SK-MEL-5 (cell line): ENCODE measurements around the gene TSPAN7. TPM values are rescaled to one million over a fixed set of nuclear protein-coding genes. Genes with fewer than 3 reads are reported as not detected.

Experiments
- DNase-seq: peaks from one replicate; pipeline ENCODE4 v3.0.0-alpha.2; 2016; ENCODE audit warnings: low read depth, low spot score
- in situ Hi-C: cut with HindIII; loops from 2 replicates; pipeline ENCODE4 v1.10.0; 2016; ENCODE audit warnings: low sequenced_read_pairs, high pct_unique_total_duplicates, low pct_unique_long_range_greater_than_20kb
- total RNA-seq: library from RNA; depleted of rRNA; stranded (reverse); fragments of >200 nt; shearing (Covaris generic); gene quantifications from 2 replicates; pipeline ENCODE4 v1.2.3, GENCODE V29; 2014

The TSPAN7 gene
- total RNA-seq, 1 experiment from 2014 or later = 0.74 TPM

DNA sequence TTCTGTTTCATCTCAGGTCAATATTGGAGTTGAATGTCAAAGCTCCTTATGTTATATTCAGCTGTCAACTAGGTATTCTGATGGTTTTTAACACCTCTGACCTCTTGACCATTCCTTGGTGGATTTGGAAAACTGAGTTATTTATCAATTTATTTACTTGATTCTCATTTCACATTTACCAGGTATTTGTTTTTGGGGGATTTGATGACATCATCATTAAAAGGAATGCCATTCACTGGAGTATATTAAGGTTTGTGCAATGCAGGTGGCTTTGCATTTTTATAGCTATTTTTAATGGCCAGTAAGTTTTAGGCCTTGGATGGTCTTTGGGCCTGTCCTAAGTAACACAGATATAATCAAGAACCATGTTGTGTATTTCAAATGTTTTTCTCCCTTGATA lies 67.2 kb downstream of the TSPAN7 start:
- in situ Hi-C loops = no loop called here
- DNase-seq = no peak

DNA sequence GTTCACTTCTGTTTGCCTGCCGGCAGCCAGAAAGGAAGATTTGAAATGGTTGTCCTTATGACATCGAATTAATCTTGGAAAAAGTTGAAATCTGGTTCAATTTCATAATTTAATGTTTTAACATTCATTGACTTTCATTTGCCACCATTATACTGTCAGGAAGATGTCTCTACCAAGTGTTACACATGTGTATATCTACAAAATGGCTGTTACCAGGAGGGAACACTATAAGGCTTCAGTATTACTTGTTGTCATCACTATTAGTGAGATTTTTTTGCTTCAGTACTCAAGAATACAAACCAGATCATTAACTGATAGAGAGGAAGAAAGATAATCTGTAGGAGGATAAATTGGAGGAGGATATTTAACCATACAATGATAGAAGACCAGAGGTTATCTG lies 71.2 kb downstream of the TSPAN7 start:
- in situ Hi-C loops = no loop called here
- no peak for DNase-seq

DNA sequence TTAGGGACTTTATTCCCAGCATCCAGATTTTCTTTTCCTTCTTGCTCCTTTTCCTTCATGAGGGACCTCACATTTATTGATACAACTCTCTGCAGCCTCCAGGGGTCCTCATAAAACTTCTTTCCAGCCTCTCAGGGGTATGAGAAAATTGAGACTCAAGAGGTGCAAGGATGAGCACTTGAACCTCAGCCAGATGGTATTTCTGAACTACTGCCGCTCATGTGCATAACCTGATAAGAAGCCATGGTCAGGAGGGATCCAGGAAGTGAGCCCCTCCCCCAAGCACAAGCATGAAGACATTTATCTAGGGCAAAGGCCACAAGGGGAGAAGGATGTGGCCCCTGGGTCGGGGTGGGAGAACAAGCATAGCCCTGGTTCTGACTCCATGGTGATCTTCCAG lies 73.3 kb downstream of the TSPAN7 start:
- in situ Hi-C loops = no loop called here
- DNase-seq = no peak

DNA sequence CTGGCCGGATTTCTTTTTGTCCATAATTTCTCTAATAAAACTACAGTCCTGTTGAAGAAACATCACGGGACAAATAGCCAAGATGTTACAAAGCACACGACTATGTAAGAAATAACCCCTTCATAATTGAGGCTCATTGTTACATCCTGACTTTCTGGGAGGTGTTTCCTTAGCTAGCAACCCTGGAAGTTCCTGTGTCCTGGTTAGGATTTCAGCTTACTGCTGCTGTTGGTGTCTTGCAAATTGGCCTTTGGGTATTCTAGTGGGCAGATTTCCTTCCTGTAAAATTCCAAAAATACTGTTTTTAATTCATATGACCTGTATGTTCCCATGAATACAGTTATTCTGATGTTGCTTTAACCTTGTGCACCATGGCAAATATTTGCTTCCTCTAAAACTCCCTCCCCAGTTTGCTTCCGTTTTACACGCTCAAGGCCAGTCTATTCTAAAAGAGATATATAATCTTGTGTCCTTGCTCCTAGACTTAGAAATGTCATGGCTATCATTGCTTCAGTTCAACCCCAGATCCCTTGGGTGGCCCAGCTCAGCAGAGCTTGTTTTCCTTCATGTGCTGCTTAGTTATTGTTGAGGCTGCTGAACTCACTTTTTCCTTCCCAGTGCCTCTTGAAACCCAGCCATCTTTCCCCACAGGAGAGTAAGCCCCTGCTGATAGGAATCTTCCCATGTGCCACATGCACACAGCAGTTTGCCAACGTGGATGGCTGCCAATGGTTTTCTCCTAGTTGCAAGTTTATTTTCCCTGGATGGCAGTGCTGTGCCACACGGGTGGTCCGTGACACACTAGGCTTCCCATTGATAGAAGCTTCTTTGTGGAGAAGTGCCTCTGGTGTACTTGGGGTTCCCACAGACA lies 75.8 kb downstream of the TSPAN7 start:
- DNase-seq = no peak
- in situ Hi-C loops = no loop called here

DNA sequence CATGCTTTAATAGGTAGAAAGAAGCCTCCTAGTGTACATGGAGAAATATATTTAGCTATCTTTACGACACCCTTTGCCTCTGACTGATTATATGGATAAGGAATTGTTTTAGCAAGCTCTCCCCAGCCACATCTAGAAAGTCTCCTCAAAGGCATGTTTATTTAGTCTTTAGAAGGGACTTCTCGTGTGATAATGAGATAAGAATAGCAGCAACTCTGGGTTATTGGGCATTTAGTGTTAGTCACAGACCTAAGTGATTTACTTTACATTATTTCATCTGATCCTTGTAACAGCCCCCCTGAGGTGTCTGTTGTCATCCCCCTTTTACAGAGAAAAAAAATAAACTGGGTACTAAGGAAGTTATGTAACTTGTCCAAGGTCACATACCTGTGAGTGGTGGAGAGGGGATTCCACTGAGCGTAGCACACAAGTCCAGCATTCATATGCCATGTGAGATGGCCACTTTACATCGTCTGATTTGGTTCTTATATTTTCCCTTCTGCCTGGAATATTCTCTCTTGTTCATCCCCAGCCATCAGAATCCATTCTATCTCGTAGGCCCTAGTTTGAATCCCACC lies 77.7 kb downstream of the TSPAN7 start:
- in situ Hi-C loops = no loop called here
- no peak for DNase-seq

DNA sequence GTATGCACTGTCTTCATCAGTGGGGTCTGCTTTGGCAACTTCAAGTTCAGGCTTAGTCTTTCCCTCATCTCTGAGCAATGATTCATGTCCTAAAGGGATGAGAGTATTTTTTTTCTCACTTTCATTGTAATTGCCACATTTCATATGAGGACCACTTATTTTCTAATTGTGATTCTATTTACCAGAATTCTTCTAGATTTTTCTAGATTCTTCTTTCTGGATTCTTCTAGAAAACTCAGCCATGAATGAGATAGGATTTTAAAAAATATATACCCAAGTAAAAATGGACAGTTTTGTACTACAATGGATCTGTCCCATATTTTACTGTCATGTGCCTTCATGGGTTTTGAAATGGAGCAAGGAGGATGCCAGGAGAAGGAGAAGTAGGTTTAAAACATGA lies 78.4 kb downstream of the TSPAN7 start:
- DNase-seq = no peak
- in situ Hi-C loops = no loop called here

DNA sequence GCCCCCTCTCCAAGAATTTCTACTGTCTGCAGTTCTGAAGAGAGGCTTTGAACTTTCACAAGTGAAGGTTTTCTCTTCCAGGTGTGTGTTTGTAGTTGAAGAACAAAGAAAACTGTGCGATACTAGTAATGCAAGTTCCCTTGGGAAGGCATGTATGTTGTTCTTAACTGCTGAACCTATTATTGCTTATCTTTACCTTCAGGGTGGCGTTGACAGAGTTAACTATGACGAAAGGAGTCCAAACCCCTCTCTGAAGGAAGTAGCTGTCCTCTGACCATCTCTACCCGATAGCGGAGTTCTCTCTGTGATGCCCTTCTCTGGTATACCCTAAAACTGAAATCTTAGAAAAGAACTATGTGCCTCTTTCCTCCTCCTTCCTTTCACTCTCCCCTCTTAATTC lies 79.9 kb downstream of the TSPAN7 start:
- in situ Hi-C loops = no loop called here
- no peak for DNase-seq

DNA sequence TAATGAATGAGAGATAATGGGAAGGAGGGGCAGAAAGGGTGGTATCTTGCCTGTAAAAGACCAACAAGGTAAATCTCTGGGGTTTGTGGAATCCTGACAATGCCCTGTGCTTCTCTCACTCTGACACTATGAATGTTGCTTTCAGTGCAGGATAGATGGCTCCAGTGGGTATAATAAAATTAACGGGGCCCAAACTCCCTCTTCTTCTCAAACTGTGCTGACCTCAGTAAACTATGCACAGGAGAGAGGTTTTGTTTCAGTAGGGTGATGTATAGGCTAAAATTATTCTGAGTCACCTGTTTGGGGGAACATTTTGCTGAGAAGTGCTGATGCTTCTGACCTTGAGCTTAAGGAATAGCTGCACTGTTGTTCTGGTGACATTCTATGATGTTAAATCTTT lies 82.6 kb downstream of the TSPAN7 start:
- DNase-seq = no peak
- in situ Hi-C loops = no loop called here

DNA sequence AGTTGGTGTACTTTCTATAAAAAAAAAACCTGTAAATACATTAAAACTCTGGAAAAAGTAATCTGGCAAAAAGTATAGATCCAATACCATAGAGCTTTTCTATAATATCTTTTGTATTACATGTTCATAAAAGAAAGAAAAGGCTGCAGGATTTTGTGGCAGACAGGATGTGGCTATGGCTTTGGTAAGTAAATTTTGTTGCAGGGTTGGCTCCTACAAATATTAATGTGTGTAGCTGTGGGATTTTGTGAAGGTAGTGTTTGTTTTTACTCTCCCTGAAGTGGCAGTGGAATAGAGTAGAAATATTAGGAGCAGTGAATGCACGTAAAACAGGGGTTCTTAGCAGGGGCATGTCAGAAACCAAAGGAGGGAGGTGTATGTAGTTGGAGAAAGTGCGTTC lies 84.8 kb downstream of the TSPAN7 start:
- in situ Hi-C loops = no loop called here
- DNase-seq = no peak

DNA sequence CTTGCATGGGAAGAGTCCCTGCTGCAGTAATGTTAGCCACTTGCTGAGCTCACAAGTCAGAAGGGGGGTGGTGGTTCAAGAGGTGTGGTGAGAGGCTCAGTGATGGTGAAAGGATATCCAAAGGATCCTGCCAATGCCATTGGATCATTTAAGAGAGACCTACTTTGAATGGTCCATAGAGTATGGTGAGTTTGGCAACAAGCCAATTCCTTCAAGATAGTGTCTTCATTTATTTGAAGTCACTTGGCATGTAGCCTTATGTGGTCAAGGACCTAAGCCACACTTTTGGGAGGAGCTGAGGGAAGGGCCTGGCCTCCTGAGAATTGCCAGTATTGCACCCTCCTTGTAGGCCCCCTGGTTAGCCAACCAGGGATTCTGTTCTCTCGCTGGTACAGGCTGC lies 87.9 kb downstream of the TSPAN7 start:
- DNase-seq = no peak
- in situ Hi-C loops = no loop called here

DNA sequence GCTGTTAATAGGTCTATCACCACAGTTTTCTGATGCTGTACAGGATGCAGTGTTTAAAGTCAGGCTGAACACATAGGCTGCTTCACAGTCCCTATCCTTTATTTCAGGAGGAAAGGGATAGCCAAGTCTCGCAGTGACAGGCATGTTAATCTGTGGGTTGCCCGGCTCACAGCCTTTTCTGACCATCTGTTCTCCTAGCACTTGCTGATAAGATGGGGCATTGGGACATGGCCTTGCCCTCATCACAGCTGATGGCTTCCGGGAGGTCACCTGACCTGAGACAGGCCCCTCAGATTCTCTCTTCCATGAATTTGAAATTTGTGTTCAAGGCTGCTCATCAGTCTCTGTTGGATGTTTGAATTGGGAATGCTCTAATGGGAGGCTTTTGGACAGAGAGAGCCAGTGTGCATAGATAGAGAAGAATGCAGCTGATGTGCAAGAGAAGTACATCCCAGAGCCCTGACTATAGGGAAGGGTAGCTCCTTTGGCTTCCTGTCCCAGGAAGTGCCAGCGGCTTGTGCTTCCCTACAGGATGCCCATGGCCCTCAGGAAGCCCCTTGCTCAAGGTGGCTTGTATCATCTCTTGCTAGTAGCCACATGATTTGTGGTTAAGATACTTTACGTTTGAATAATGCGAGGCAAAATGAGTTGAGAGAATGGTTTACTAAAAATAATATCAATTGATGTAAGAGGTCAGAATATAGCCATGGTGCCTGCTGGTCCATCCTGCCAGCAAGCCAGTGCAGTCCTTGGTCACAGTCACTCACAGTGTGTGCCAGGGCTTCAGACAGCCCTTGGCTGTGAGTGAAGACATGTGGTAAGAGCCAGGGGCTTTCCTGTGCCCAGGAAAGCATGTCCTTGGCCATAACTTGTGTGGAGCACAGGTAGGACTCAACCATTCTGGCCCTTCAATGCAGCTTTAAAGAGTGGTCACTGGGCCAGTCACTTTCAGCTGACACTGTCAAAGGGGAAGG lies 88.6 kb downstream of the TSPAN7 start:
- in situ Hi-C loops = no loop called here
- no peak for DNase-seq

DNA sequence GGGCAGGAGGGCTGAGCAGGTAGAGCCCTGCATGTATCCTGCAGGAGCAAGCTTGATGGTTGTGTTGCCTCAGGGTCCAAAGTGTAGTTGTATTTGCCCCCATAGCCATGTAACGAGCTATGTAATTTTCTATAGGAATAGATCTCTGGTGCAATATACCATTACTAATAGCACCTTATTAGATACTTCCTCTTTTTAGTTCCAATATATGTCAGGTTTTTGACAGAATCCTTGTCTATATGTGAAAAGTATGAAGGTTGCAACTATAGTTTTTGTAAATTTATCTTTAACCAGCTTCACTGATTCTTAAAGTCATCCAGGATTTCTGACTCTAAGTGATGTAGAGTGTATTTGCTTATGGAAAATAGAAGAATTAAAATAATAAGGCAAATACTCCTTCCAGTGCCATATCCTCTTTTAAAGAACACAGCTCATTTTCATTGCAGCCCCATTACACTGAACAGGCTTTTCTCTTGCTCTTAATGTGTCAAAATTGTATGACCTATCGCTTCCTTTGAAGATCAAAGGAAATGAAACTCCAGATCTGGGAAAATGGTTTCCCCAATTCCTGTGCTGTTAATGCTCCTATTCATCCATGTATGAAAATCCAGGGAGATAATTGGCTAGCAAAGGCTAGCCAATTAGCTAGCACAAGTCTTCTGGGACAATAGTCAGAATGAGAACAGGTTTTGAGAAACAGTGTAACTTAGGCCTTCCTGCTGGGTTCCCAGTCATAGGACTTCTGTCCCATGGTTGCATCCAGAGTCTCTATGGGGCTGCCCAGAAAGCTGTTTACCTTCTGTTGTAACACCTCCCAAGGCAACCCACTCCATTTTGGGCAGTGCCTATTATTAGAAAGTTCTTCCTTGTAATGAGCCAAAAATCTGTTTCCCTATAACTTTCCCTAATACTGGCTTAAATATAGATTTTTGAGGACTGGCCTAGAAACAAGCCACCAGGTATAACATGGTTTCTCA lies 90.6 kb downstream of the TSPAN7 start:
- in situ Hi-C loops = no loop called here
- no peak for DNase-seq

DNA sequence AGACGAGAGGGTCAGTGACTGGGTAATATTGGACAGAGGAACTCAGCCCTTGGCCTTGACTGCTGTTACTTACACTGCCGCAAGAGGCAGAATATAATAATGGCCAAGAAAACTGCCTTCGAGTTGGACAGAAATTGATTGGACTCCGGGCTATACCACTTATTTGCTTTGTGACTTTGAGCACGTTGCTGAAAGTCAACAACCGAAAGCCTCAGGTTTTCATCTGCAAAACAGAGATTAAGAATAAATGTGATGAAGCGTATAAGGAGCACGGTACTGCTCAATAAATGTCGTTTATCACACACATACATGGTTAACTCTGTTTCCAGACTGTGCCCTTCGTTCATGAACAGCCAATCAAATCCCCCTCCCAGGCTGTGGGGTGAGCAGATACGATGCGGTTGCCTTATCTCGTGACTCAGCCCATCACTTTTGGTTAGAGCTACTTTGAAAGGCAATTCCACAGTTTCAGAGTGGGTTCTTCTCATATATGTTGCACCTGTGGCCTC lies 91.6 kb downstream of the TSPAN7 start:
- in situ Hi-C loops = no loop called here

DNA sequence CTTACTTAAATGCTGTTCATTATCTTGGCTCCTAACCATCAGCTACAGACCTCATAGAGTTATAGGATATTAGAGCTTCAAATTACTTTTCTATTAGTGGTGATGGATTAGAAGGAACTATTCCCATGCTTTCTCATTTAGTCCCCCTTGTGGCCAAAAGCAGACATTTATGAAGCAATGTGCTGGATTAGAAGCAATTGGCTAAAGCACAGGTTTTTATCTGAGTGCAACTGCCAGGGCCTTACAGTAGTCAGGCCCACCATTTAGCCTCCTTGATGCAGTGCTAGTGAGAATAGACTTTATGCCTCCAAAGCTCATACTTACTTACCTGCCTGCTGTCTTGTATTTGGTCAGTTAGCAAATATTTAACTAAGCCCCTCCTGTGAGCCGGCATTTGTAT lies 93.0 kb downstream of the TSPAN7 start:
- peak; percentile 61 for DNase-seq

More for the DNA sequence above, 91.6 kb downstream of the TSPAN7 start:
- DNase-seq = no peak

DNA sequence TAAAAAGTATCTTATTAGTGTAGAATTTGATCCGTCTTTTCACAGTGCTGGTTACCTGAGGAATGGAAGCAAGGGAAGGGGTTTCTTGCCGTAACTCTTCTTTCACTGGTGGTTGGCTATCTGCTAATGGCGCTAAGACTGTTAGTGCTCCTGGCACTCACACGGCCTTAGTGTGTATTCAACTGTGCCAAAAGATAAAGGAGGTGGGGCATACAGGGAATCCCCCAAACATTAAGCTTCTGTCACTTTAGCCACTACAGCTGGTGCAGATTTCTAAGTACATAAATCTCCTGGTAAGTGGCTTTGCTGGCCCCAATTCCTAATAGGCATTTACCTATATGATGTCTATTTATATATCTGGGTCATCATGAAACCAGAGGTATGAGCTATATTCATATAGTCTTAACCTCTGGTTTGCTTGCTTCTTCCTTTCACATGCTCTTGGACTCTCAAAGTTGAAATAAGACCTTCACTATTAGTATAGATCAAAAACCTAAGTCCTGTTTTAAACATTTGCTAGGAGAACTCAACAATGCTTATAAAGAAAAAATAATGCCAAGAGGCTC lies 95.1 kb downstream of the TSPAN7 start:
- DNase-seq = no peak
- in situ Hi-C loops = no loop called here

More for the DNA sequence above, 93.0 kb downstream of the TSPAN7 start:
- in situ Hi-C loops = no loop called here

DNA sequence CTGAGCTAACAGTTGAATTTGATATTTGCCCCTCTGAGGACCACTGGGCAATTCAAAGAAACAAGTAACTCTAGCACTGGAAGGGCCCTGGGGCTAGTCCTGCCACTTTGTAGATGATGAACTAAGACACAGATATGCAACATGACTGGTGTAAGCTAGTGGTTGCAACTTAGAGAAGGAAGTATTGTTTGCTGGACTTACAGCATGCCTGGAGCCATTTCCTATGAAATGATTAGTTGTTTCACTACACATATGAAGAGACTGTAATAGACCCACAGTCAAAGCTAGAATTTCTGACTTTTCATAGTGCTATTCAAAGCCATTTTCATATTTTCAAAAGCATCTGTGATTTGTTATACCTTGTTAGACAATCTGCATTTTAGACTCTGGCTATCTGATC lies 96.2 kb downstream of the TSPAN7 start:
- DNase-seq = peak; percentile 70
- in situ Hi-C loops = no loop called here
